Measurements from ENCODE around the gene TRIM66. TPM values are rescaled to one million over a fixed set of nuclear protein-coding genes. Genes with fewer than 3 reads are reported as not detected.

Gene TRIM66
- total and polyA plus RNA-seq, 9 of the 15 experiments (the other 6 are each of a cell fraction or from before 2014, with no cell fraction given) = 1.1 to 7.3 (median 4.9) TPM

- TF ChIP-seq BRF2 (IDR thresholded peaks at IDR 0.05; ENCODE audit: borderline replicate concordance, insufficient read depth, insufficient read length) (no peak), CAMTA2 (CRISPR knock-in tag; conservative IDR thresholded peaks at IDR 0.05) (no peak), E2F3 (CRISPR knock-in tag; IDR thresholded peaks at IDR 0.05) (peak; percentile 19), ZNF165 (CRISPR knock-in tag; IDR thresholded peaks at IDR 0.05; ENCODE audit: borderline replicate concordance) (no peak), ZNF77 (CRISPR knock-in tag; IDR thresholded peaks at IDR 0.05) (no peak), TSHZ1 (CRISPR knock-in tag; IDR thresholded peaks at IDR 0.05) (no peak), THRA (IDR thresholded peaks at IDR 0.05) (no peak), SP1 (CRISPR knock-in tag; IDR thresholded peaks at IDR 0.05) (peak; percentile 86), RBM17 (IDR thresholded peaks at IDR 0.05; ENCODE audit: borderline replicate concordance, low read depth, low read length) (no peak), TEAD1 (CRISPR knock-in tag; IDR thresholded peaks at IDR 0.05) (no peak), NR3C1 (CRISPR knock-in tag; IDR thresholded peaks at IDR 0.05) (peak; percentile 67; the same call in 1 of the 2 replicates), ARID4B (CRISPR knock-in tag; IDR thresholded peaks at IDR 0.05) (peak; percentile 85), NFE2 (IDR thresholded peaks at IDR 0.05; ENCODE audit: low read depth) (no peak)
Measured at GRCh38 chr11:8682303-8683114, at the start of gene TRIM66, which contains the start of gene RPL27A (continued).

Data from K562 (cell line).